ENCODE results near the gene TPD52L1.
A peak's percentile ranks its signal among the peaks of the same experiment; 100 is the strongest.
"Not testable (repeated sequence)": the region's sequence is repeated elsewhere in the genome, so short reads cannot be mapped to it uniquely, and the experiment has no call there.

Gene TPD52L1

GRCh38 chr6:125153391-125154117, at the start of gene TPD52L1:
Gene TPD52L1, plus strand, starts transcription at chr6:125153773. Its CDS starts 179 bp downstream, at chr6:125153952.
- DNase-seq = peak; percentile 39

GRCh38 chr6:125104425-125104824, 49.1 kb upstream of the TPD52L1 start:
- no peak for DNase-seq

GRCh38 chr6:125107048-125107447, 46.5 kb upstream of the TPD52L1 start:
- DNase-seq = no peak

GRCh38 chr6:125107896-125108295, 45.7 kb upstream of the TPD52L1 start:
- DNase-seq = no peak

GRCh38 chr6:125110056-125110455, 43.5 kb upstream of the TPD52L1 start:
- DNase-seq = no peak

- no peak for DNase-seq
Observed at GRCh38 chr6:125111219-125111983, 42.2 kb upstream of the TPD52L1 start.

- DNase-seq = no peak
Observed at GRCh38 chr6:125112934-125113333, 40.6 kb upstream of the TPD52L1 start.

GRCh38 chr6:125114248-125114858, 39.2 kb upstream of the TPD52L1 start:
- DNase-seq = no peak

- DNase-seq = no peak
Observed at GRCh38 chr6:125116170-125116569, 37.4 kb upstream of the TPD52L1 start.

GRCh38 chr6:125116710-125117109, 36.9 kb upstream of the TPD52L1 start:
- no peak for DNase-seq

GRCh38 chr6:125117818-125118217, 35.8 kb upstream of the TPD52L1 start:
- DNase-seq = no peak

GRCh38 chr6:125120054-125120590, 33.5 kb upstream of the TPD52L1 start:
- no peak for DNase-seq

GRCh38 chr6:125121894-125122293, 31.7 kb upstream of the TPD52L1 start:
- DNase-seq = no peak

GRCh38 chr6:125123051-125123450, 30.5 kb upstream of the TPD52L1 start:
- DNase-seq = no peak

GRCh38 chr6:125123468-125124048, 30.0 kb upstream of the TPD52L1 start:
- peak; percentile 28 for DNase-seq

GRCh38 chr6:125124049-125124669, 29.4 kb upstream of the TPD52L1 start:
- no peak for DNase-seq

GRCh38 chr6:125125856-125126255, 27.7 kb upstream of the TPD52L1 start:
- not testable (repeated sequence) for DNase-seq

GRCh38 chr6:125129354-125129753, 24.2 kb upstream of the TPD52L1 start:
- no peak for DNase-seq

- DNase-seq = no peak
Observed at GRCh38 chr6:125132058-125132457, 21.5 kb upstream of the TPD52L1 start.

- DNase-seq = no peak
Observed at GRCh38 chr6:125136378-125136777, 17.2 kb upstream of the TPD52L1 start.

GRCh38 chr6:125138083-125138482, 15.5 kb upstream of the TPD52L1 start:
- DNase-seq = no peak

- DNase-seq = no peak
Observed at GRCh38 chr6:125140808-125141207, 12.8 kb upstream of the TPD52L1 start.

GRCh38 chr6:125142618-125143017, 11.0 kb upstream of the TPD52L1 start:
- DNase-seq = no peak
